DOHH2 (cell line): ENCODE results near the gene PTCRA.

ENCODE experiments used
- CTCF ChIP-seq: fragments of 200-600 bp; sonication (generic); IDR thresholded peaks from one replicate; pipeline ENCODE4 v1.5.1; 2014; ENCODE audit warnings: antibody characterized with exemption, mild to moderate bottlenecking, low read depth, low read length; ENCODE audit not compliant: poor library complexity, severe bottlenecking
- EZH2phosphoT487 ChIP-seq: fragments of 200-600 bp; sonication (generic); IDR thresholded peaks from 2 replicates; pipeline ENCODE4 v1.6.1; 2017; ENCODE audit warnings: borderline replicate concordance, mild to moderate bottlenecking, antibody characterized with exemption, low read length, moderate library complexity, mixed read lengths

GRCh38 chr6:42968126-42968701 is 52.4 kb downstream of the PTCRA start:
- TF ChIP-seq CTCF (no peak), EZH2phosphoT487 (no peak)
